Measurements from ENCODE around the gene MYOD1. TPM values are rescaled to one million over a fixed set of nuclear protein-coding genes. Genes with fewer than 3 reads are reported as not detected.

Gene MYOD1
- total RNA-seq, 1 donor from 2014 or later, result not detected

- Mint-ChIP-seq H3K27ac (no peak overlapping the region), H3K9me3 (no peaks in the 10 kb centered on the region), H3K4me1 (ENCODE audit: low read depth) (no peaks in the 10 kb centered on the region), H3K36me3 (ENCODE audit: low read depth) (no peaks in the 10 kb centered on the region), H3K27me3 (ENCODE audit: low read depth) (no peaks in the 10 kb centered on the region), H3K4me3 (ENCODE audit: low read depth) (no peak overlapping the region)
- intact Hi-C loops (cut with micrococcal nuclease), result no loop called here
- no peak for DNase-seq (ENCODE audit: low spot score)
Measured at GRCh38 chr11:17766073-17766359, 46.6 kb downstream of the MYOD1 start.

GRCh38 chr11:17766590-17766989, 47.2 kb downstream of the MYOD1 start:
- Mint-ChIP-seq H3K27me3 (ENCODE audit: low read depth) (no peaks in the 10 kb centered on the region), H3K9me3 (no peaks in the 10 kb centered on the region), H3K4me1 (ENCODE audit: low read depth) (no peaks in the 10 kb centered on the region), H3K36me3 (ENCODE audit: low read depth) (no peaks in the 10 kb centered on the region), H3K27ac (no peak overlapping the region), H3K4me3 (ENCODE audit: low read depth) (no peak overlapping the region)
- no peak for DNase-seq (ENCODE audit: low spot score)
- intact Hi-C loops (cut with micrococcal nuclease), result no loop called here

GRCh38 chr11:17767301-17767885, 48.0 kb downstream of the MYOD1 start:
- H3K27me3 Mint-ChIP-seq (ENCODE audit: low read depth), result no peaks in the 10 kb centered on the region
- H3K9me3 Mint-ChIP-seq, result no peaks in the 10 kb centered on the region
- no peaks in the 10 kb centered on the region for H3K4me1 Mint-ChIP-seq (ENCODE audit: low read depth)
- no peak for DNase-seq (ENCODE audit: low spot score)
- intact Hi-C loops (cut with micrococcal nuclease), result no loop called here
- no peak overlapping the region for H3K4me3 Mint-ChIP-seq (ENCODE audit: low read depth)
- no peak overlapping the region for H3K27ac Mint-ChIP-seq
- H3K36me3 Mint-ChIP-seq (ENCODE audit: low read depth), result no peaks in the 10 kb centered on the region

- Mint-ChIP-seq H3K9me3 (no peaks in the 10 kb centered on the region), H3K27ac (no peak overlapping the region), H3K4me1 (ENCODE audit: low read depth) (no peaks in the 10 kb centered on the region), H3K4me3 (ENCODE audit: low read depth) (no peak overlapping the region), H3K36me3 (ENCODE audit: low read depth) (no peaks in the 10 kb centered on the region), H3K27me3 (ENCODE audit: low read depth) (no peaks in the 10 kb centered on the region)
- no peak for DNase-seq (ENCODE audit: low spot score)
- intact Hi-C loops (cut with micrococcal nuclease), result no loop called here
Measured at GRCh38 chr11:17767914-17768313, 48.5 kb downstream of the MYOD1 start.

- no peak overlapping the region for H3K27ac Mint-ChIP-seq
Measured at GRCh38 chr11:17768547-17768946, 49.2 kb downstream of the MYOD1 start.

GRCh38 chr11:17769218-17769617, 49.8 kb downstream of the MYOD1 start:
- Mint-ChIP-seq H3K36me3 (ENCODE audit: low read depth) (no peaks in the 10 kb centered on the region), H3K4me1 (ENCODE audit: low read depth) (no peaks in the 10 kb centered on the region), H3K9me3 (no peaks in the 10 kb centered on the region), H3K27me3 (ENCODE audit: low read depth) (no peaks in the 10 kb centered on the region), H3K27ac (no peak overlapping the region), H3K4me3 (ENCODE audit: low read depth) (no peak overlapping the region)
- intact Hi-C loops (cut with micrococcal nuclease), result no loop called here
- no peak for DNase-seq (ENCODE audit: low spot score)

More at GRCh38 chr11:17768547-17768946, 49.2 kb downstream of the MYOD1 start:
- no peaks in the 10 kb centered on the region for H3K27me3 Mint-ChIP-seq (ENCODE audit: low read depth)
- no peaks in the 10 kb centered on the region for H3K4me1 Mint-ChIP-seq (ENCODE audit: low read depth)
- intact Hi-C loops (cut with micrococcal nuclease), result no loop called here
- no peaks in the 10 kb centered on the region for H3K36me3 Mint-ChIP-seq (ENCODE audit: low read depth)
- no peak overlapping the region for H3K4me3 Mint-ChIP-seq (ENCODE audit: low read depth)
- no peaks in the 10 kb centered on the region for H3K9me3 Mint-ChIP-seq
- no peak for DNase-seq (ENCODE audit: low spot score)

GRCh38 chr11:17770048-17770652, 50.8 kb downstream of the MYOD1 start:
- Mint-ChIP-seq H3K4me1 (ENCODE audit: low read depth) (no peaks in the 10 kb centered on the region), H3K27ac (no peak overlapping the region), H3K9me3 (no peaks in the 10 kb centered on the region), H3K36me3 (ENCODE audit: low read depth) (no peaks in the 10 kb centered on the region), H3K27me3 (ENCODE audit: low read depth) (no peaks in the 10 kb centered on the region), H3K4me3 (ENCODE audit: low read depth) (no peak overlapping the region)
- no peak for DNase-seq (ENCODE audit: low spot score)
- intact Hi-C loops (cut with micrococcal nuclease), result no loop called here

- no peak for DNase-seq (ENCODE audit: low spot score)
- Mint-ChIP-seq H3K36me3 (ENCODE audit: low read depth) (no peaks in the 10 kb centered on the region), H3K4me1 (ENCODE audit: low read depth) (no peaks in the 10 kb centered on the region), H3K27me3 (ENCODE audit: low read depth) (no peaks in the 10 kb centered on the region), H3K4me3 (ENCODE audit: low read depth) (no peak overlapping the region), H3K27ac (no peak overlapping the region), H3K9me3 (no peaks in the 10 kb centered on the region)
- intact Hi-C loops (cut with micrococcal nuclease), result no loop called here
Measured at GRCh38 chr11:17770917-17771316, 51.5 kb downstream of the MYOD1 start.

- no peaks in the 10 kb centered on the region for H3K27me3 Mint-ChIP-seq (ENCODE audit: low read depth)
- H3K27ac Mint-ChIP-seq, result no peak overlapping the region
- no peaks in the 10 kb centered on the region for H3K9me3 Mint-ChIP-seq
- H3K4me3 Mint-ChIP-seq (ENCODE audit: low read depth), result no peak overlapping the region
- intact Hi-C loops (cut with micrococcal nuclease), result no loop called here
- no peak for DNase-seq (ENCODE audit: low spot score)
- no peaks in the 10 kb centered on the region for H3K4me1 Mint-ChIP-seq (ENCODE audit: low read depth)
- no peaks in the 10 kb centered on the region for H3K36me3 Mint-ChIP-seq (ENCODE audit: low read depth)
Measured at GRCh38 chr11:17771415-17771814, 52.0 kb downstream of the MYOD1 start.

Other genes starting within 250 kb of the MYOD1 start
- 0.30 TPM in 1 of 2 replicates, not detected in the other for gene ABCC8, start 242.7 kb upstream of the MYOD1 start, total RNA-seq
- not detected in 2 replicates for gene USH1C, start 175.2 kb upstream of the MYOD1 start, total RNA-seq
- not detected in 2 replicates for gene OTOG, start 172.3 kb upstream of the MYOD1 start, total RNA-seq
- gene KCNC1, start 15.2 kb downstream of the MYOD1 start, total RNA-seq, result not detected in 2 replicates

All from activated T-helper 2 cell treated with anti-CD3 and anti-CD28 coated beads, Interferon-gamma antibody, Interleukin-2, Interleukin-4, amounts not matched to agents 10 μg/mL and 5 μg/mL and 100 μg/mL, durations not matched to agents 14 hours and 24 hours and 36 hours (primary cell).